Gastroesophageal sphincter (tissue), 4 donors: ENCODE data around the gene INHA. TPM values are rescaled to one million over a fixed set of nuclear protein-coding genes. Genes with fewer than 3 reads are reported as not detected.

Experiments
- ATAC-seq: fragments of 150-250 bp; one replicate; pipeline ENCODE4 v1.9.1; 2016; ENCODE audit warnings: mild to moderate bottlenecking, moderate library complexity
- H3K27ac ChIP-seq, 4 donors: fragments of 200-600 bp; sonication (generic) in 3 of 4; 1 replicate in 3 of 4; 2 replicates in 1 of 4; pipeline ENCODE4 v1.5.1; 2016 to 2019
- H3K27me3 ChIP-seq: fragments of 200-600 bp; sonication (generic); one replicate; pipeline ENCODE4 v1.5.1; 2019
- H3K36me3 ChIP-seq, 2 donors: fragments of 200-600 bp; sonication (generic); one replicate each; pipeline ENCODE4 v1.5.1; 2019; ENCODE audit warnings: control low read depth in 1 of 2
- H3K4me1 ChIP-seq, 3 donors: fragments of 200-600 bp; sonication (generic); 1 replicate in 2 of 3; 2 replicates in 1 of 3; pipeline ENCODE4 v1.5.1; 2016 to 2019; ENCODE audit warnings: control low read depth in 2 of 3
- H3K4me3 ChIP-seq, 2 donors: fragments of 200-600 bp; sonication (generic); one replicate each; pipeline ENCODE4 v1.5.1; 2019; ENCODE audit warnings: mild to moderate bottlenecking in 1 of 2, moderate library complexity in 1 of 2
- H3K9me3 ChIP-seq, 3 donors: fragments of 200-600 bp; sonication (generic); one replicate each; pipeline ENCODE4 v1.5.1; 2017 to 2019; ENCODE audit warnings: control low read depth in 2 of 3
- EP300 ChIP-seq: sonication (generic); formaldehyde crosslinking; IDR thresholded peaks from one replicate; pipeline ENCODE4 v1.6.1; 2017; ENCODE audit warnings: antibody characterized with exemption, mild to moderate bottlenecking
- POLR2A ChIP-seq, 2 donors: fragments of 450-650 bp; IDR thresholded peaks; one replicate each; pipeline ENCODE4 v1.6.1; 2017; ENCODE audit warnings: antibody characterized with exemption in 2 of 2, mild to moderate bottlenecking in 2 of 2, moderate library complexity in 1 of 2
- POLR2AphosphoS5 ChIP-seq: sonication (generic); formaldehyde crosslinking; IDR thresholded peaks from one replicate; pipeline ENCODE4 v1.6.1; 2017; ENCODE audit warnings: antibody characterized with exemption
- WGBS, 2 donors: methylation state at CpG; one replicate each; pipeline ENCODE4 v1.1.5; 2018; ENCODE audit warnings: low coverage in 1 of 2; 5-methylcytosine and 5-hydroxymethylcytosine counted together
- total RNA-seq, 4 donors: library from RNA; depleted of rRNA; stranded (reverse); fragments of >200 nt; gene quantifications; one replicate each; pipeline ENCODE4 v1.1.0, GENCODE V29; 2016
- TF ChIP-seq, protein P1 (sequence below), 4 experiments: fragments of 200-600 bp in 2 of 4; fragments of 450-650 bp in 2 of 4; sonication (generic) in 1 of 4; IDR thresholded peaks; one replicate each; pipeline ENCODE4 v1.5.1; 2017 to 2019; ENCODE audit warnings: antibody characterized with exemption in 4 of 4, mild to moderate bottlenecking in 2 of 4, moderate library complexity in 2 of 4

The INHA gene
- total RNA-seq, 4 donors from 2014 or later = 1.8 to 4.4 TPM; not detected in 2

DNA sequence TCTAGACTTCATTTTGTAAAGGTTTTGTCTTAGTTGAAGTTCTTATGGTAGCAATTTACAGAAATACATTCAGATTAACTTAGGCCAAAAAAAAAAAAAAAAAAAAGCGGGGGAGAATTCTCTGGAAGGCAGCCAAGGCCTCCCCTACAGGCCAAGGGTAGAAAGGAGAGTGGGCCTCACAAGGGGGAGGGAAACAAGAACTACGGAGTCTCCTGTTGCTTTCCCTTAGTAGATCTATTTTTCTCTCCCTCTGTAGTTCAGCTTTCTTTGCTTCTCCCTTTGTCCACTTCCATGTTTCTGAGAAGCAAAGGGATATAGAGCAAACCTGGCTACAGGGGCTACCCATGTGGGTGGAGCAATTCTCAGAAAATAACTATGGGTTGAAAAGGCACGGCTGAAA, 23.1 kb downstream of the INHA start:
- Histone ChIP-seq H3K27me3 (no peaks in the 10 kb centered on the region), H3K36me3 (no peaks in the 10 kb centered on the region), H3K9me3 (no peaks in the 10 kb centered on the region), H3K4me3 (no peak overlapping the region), H3K4me1 (peaks cover 0 to 20% (median 13%) of the 10 kb centered on the region in 3 donors), H3K27ac (no peak overlapping the region)
- 10 to 15% methylated on average over 2 to 3 of the region's 3 CpGs for WGBS, 2 donors
- no peak for ATAC-seq
- TF ChIP-seq, protein P1, sequence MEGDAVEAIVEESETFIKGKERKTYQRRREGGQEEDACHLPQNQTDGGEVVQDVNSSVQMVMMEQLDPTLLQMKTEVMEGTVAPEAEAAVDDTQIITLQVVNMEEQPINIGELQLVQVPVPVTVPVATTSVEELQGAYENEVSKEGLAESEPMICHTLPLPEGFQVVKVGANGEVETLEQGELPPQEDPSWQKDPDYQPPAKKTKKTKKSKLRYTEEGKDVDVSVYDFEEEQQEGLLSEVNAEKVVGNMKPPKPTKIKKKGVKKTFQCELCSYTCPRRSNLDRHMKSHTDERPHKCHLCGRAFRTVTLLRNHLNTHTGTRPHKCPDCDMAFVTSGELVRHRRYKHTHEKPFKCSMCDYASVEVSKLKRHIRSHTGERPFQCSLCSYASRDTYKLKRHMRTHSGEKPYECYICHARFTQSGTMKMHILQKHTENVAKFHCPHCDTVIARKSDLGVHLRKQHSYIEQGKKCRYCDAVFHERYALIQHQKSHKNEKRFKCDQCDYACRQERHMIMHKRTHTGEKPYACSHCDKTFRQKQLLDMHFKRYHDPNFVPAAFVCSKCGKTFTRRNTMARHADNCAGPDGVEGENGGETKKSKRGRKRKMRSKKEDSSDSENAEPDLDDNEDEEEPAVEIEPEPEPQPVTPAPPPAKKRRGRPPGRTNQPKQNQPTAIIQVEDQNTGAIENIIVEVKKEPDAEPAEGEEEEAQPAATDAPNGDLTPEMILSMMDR (IDR thresholded peaks at IDR 0.05) = no peak
- TF ChIP-seq POLR2AphosphoS5 = no peak
- TF ChIP-seq POLR2A (IDR thresholded peaks at IDR 0.05) = no peak
- TF ChIP-seq EP300 = no peak

DNA sequence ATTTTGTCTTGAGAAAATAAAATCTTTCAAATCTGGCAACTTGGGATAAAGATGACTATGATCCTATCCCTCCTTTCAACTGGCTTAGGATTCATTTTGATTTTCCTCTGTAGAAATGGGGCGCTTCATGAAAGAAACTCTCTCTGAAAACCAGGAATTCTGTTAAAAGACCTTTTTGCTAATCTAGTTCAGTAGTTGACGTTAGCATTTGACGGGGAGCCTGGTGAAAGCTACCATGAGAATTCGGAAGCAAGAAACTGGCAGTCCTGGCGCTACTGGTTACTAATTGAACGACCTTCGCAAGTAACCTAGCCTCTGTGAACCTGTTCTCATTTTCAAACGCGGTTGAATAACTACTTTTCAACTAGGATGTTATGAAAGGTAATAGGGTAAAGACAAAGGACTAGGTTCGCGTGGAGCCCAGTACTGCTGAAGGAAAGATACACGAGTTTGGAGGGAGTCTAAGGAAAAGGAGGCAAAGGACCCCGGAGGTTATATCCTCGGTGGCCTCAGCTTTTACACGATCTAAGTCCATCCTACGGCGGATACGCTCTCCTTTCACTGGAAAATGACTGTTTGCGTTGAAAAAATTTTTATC, 24.9 kb downstream of the INHA start:
- Histone ChIP-seq H3K4me1 (peaks cover 0 to 20% (median 13%) of the 10 kb centered on the region in 3 donors), H3K27ac (peak overlapping the region; percentile 88 to 93 (median 90)), H3K9me3 (no peaks in the 10 kb centered on the region), H3K36me3 (peaks cover 0 to 14% of the 10 kb centered on the region in 2 donors), H3K4me3 (peak overlapping the region; percentile 70 to 72), H3K27me3 (no peaks in the 10 kb centered on the region)
- TF ChIP-seq EP300 (no peak), POLR2AphosphoS5 (no peak), POLR2A (IDR thresholded peaks at IDR 0.05) (no peak)
- TF ChIP-seq, protein P1 (IDR thresholded peaks at IDR 0.05) = no peak
- WGBS, 2 donors = 8 to 11% methylated on average over 15 to 18 of the region's 19 CpGs
- ATAC-seq = no peak

DNA sequence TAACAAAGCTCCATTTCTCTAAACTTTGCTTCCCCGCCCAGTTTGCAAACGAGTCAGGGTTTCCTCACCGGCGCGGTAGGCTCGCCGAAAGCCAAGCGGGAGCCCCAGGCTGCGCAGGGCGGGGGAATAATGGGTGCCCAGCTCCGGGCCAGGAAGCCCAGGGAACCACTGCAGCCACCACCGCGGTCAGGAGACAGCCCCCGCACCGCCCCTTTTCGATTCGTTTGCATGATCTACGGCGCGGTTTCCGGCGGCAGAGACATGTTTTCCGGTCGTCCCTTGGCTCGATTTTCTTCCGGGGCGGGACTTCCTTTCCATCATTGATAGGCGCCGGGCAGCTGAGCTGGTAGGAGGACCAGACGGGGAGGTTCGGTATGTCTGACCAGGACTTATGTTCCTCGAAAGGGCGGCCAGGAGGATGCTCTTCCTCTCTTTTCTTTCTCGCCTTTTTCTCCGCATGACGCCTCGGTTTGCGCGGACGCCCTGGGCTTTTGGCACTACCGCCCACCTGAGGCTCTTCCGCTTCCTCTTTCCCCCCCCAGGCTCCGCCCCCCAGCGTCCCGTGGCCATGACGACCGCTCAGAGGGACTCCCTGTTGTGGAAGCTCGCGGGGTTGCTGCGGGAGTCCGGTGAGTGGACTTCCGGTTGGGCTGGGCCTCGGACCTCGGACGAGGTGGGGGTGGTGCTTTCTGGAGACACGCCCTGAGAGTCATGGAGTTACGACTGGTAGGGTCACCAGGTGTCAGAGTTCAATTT, 25.6 kb downstream of the INHA start, which contains the start of gene STK11IP:
Gene STK11IP, plus strand, starts transcription at position 306 of the 756 bp plus-strand sequence. Its CDS starts 263 bp downstream, at position 569.
- peak within 1 kb of the TSS; percentile 88 to 93 (median 90) for H3K27ac ChIP-seq
- 0 to 1% methylated on average over 13 to 21 of the region's 57 CpGs for WGBS, 2 donors
- TF ChIP-seq EP300 (no peak), POLR2A (IDR thresholded peaks at IDR 0.05) (peak; percentile 76 to 86), POLR2AphosphoS5 (peak; percentile 83)
- TF ChIP-seq, protein P1 (IDR thresholded peaks at IDR 0.05) = peak in 1 of 4 experiments; percentile 22
- peak; percentile 96 for ATAC-seq
- H3K9me3 ChIP-seq = no peaks in the 10 kb centered on the region
- H3K36me3 ChIP-seq = peaks cover 0 to 20% of the 10 kb centered on the region in 2 donors
- H3K4me1 ChIP-seq = peaks cover 0 to 20% (median 13%) of the 10 kb centered on the region in 3 donors
- H3K27me3 ChIP-seq = no peaks in the 10 kb centered on the region
- H3K4me3 ChIP-seq = peak within 1 kb of the TSS; percentile 70 to 72

DNA sequence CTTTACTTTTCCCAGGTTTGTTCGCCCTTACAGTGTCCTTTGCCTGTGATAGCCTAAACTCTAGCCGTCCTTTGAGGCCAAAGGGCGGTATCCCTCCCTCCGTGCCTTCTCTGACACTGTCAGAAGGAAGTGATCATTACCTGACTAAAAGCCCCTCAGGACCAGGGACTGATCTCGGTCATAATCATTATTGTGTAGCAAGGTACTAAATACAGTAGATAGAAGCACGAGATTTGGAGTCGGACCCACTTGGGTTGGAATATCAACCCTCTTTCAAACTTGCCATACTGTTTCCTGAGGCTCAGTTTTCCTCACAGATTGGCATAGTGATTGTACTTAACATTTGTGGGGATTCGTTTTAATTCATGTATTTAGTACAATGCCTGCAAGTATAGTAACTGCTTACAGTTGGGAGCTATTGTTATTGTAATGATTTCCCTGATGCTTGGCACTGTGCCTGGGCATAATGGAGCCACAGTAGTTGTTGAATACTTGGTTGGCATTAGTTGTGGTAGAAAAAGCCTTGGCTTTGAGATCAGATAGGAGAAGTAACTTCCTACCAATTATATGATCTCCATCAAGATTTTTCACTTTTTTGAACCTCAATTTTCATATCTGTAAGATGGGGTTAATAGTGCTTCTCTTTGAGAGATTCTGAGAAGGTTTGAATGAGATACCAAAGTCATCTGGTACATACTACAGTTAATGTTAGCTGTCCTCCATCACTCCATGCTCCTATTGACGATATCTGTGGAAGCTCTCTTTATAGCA, 26.4 kb downstream of the INHA start:
- H3K4me1 ChIP-seq = peaks cover 0 to 20% (median 13%) of the 10 kb centered on the region in 3 donors
- H3K9me3 ChIP-seq = no peaks in the 10 kb centered on the region
- peak overlapping the region; percentile 70 to 72 for H3K4me3 ChIP-seq
- H3K27ac ChIP-seq = peak overlapping the region; percentile 88 to 93 (median 90)
- no peak for ATAC-seq
- 23 to 27% methylated on average over 6 to 7 of the region's 9 CpGs for WGBS, 2 donors
- no peaks in the 10 kb centered on the region for H3K27me3 ChIP-seq
- TF ChIP-seq POLR2AphosphoS5 = no peak
- no peak for TF ChIP-seq POLR2A (IDR thresholded peaks at IDR 0.05)
- no peak for TF ChIP-seq EP300
- TF ChIP-seq, protein P1 (IDR thresholded peaks at IDR 0.05) = no peak
- H3K36me3 ChIP-seq = peaks cover 0 to 28% of the 10 kb centered on the region in 2 donors
